ENCODE results near the gene KLRF1.

The KLRF1 gene

GRCh38 chr12:9829982-9830381, 2.7 kb downstream of the KLRF1 start:
- no peak for DNase-seq
- intact Hi-C loops (cut with DNase I; ENCODE audit: low total_unique reads): no loop called here
- no peak for TF ChIP-seq CTCF (IDR thresholded peaks at IDR 0.05)
- Histone ChIP-seq H3K9me3 (no peaks in the 10 kb centered on the region), H3K4me3 (no peak overlapping the region), H3K36me3 (no peaks in the 10 kb centered on the region), H3K4me1 (no peaks in the 10 kb centered on the region), H3K27me3 (no peaks in the 10 kb centered on the region), H3K27ac (no peak overlapping the region)

DNA sequence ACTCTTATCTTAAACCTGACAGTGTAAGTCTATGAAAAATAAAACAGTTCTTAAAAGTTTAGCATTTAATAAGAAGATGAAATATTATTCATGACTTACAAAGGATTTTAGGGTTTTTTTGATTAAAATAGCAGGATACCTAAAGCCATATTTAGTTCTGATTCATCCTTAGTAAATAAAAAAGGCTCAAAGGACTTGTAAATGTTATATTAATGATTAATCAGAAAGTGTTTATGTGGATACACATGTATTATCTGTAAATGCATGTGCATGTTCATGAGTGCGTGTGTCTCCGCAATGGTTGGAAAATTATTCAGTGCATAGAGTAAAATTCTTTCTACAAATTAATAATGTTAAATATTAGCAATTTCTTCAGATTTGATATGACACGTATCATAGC, 4.4 kb downstream of the KLRF1 start:
- Histone ChIP-seq H3K27me3 (no peaks in the 10 kb centered on the region), H3K9me3 (no peaks in the 10 kb centered on the region), H3K36me3 (no peaks in the 10 kb centered on the region), H3K4me1 (no peaks in the 10 kb centered on the region), H3K27ac (no peak overlapping the region), H3K4me3 (no peak overlapping the region)
- no peak for TF ChIP-seq CTCF (IDR thresholded peaks at IDR 0.05)
- no peak for DNase-seq
- intact Hi-C loops (cut with DNase I; ENCODE audit: low total_unique reads): no loop called here

DNA sequence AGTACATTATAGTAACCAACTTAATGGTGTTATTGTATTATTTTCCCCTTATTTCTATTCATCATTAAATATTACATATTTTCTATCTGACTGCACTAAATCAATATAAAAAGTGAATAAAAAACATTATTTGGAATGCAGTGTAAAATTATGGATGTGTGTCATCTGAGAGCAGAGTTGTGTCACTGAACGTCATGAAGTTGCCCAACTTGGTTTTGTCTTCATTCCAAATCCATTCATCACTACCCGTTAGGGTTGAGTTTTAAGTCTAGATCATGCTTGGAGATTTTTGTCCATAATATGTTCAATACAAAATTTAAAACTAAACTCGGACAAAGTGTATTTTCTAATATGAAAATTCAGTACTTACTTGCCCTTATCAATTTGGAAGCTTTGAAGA, 16.1 kb downstream of the KLRF1 start:
- no peak for DNase-seq
- no peak overlapping the region for H3K27ac ChIP-seq
- no peaks in the 10 kb centered on the region for H3K4me1 ChIP-seq
- no peak overlapping the region for H3K4me3 ChIP-seq
- H3K9me3 ChIP-seq: no peaks in the 10 kb centered on the region
- no peak for TF ChIP-seq CTCF (IDR thresholded peaks at IDR 0.05)
- H3K27me3 ChIP-seq: no peaks in the 10 kb centered on the region
- no peaks in the 10 kb centered on the region for H3K36me3 ChIP-seq
- intact Hi-C loops (cut with DNase I; ENCODE audit: low total_unique reads): no loop called here

DNA sequence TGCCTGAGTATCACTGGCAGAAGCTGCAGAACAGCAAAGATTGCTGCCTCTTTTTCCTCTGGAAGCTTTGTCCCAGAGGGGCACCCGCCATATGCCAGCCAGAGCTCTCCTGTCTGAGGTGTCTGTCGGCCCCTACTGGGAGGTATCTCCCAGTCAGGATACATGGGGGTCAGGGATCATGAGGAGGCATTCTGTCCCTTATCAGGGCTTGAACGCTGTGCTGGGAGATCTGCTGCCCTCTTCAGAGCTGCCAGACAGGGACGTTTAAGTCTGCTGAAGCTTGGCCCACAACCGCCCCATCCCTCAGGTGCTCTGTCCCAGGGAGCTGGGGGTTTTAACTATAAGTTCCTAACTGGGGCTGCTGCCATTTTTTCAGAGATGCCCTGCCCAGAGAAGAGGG, 21.6 kb downstream of the KLRF1 start:
- Histone ChIP-seq H3K27me3 (no peaks in the 10 kb centered on the region), H3K36me3 (peaks cover 0 to 3% (median 0%) of the 10 kb centered on the region in 3 donors), H3K4me3 (no peak overlapping the region), H3K4me1 (no peaks in the 10 kb centered on the region), H3K27ac (no peak overlapping the region), H3K9me3 (no peaks in the 10 kb centered on the region)
- TF ChIP-seq CTCF (IDR thresholded peaks at IDR 0.05): no peak
- intact Hi-C loops (cut with DNase I; ENCODE audit: low total_unique reads): no loop called here
- DNase-seq: no peak

DNA sequence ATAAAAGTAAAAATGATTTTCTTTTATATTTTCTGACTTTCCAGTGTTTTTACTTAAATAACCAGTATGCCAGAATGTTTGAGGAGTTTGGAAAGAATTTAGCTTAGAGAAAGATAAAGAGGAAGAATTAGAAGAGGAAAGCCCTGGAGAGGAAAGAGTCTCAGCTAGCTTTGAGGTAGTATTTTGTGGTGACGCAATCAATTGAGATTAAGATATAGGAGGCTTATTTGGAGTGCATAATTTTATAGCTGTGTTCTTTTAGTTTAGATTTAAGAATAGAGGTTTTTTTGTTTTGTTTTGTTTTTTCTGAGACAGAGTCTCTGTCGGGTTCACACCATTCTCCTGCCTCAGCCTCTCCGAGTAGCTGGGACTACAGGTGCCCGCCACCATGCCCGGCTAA, 23.8 kb downstream of the KLRF1 start:
- Histone ChIP-seq H3K4me1 (no peaks in the 10 kb centered on the region), H3K9me3 (no peaks in the 10 kb centered on the region), H3K4me3 (no peak overlapping the region), H3K27ac (no peak overlapping the region), H3K27me3 (no peaks in the 10 kb centered on the region), H3K36me3 (peaks cover 0 to 3% (median 0%) of the 10 kb centered on the region in 3 donors)
- TF ChIP-seq CTCF (IDR thresholded peaks at IDR 0.05): no peak
- no peak for DNase-seq
- intact Hi-C loops (cut with DNase I; ENCODE audit: low total_unique reads): no loop called here

DNA sequence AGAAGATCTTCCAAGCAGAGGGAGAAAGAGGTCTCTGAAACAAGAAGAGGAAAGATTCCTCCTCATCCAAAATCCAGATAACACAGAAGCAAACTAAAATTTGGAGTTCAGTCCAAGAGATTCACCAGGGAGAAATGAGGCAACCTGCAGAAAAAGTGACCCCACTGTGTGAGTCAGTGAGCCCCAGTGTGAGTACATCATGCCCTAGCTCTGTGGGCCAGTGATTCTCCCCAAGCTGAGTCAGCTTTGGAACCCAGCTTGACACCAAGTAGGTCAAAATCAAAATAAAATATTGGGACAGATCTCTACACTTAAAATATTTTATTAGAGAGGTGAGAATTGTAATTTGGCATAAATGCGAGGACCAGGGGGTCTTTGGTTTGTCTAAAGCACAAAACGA, 24.6 kb downstream of the KLRF1 start:
- H3K36me3 ChIP-seq: peaks cover 0 to 3% (median 0%) of the 10 kb centered on the region in 3 donors
- H3K27me3 ChIP-seq: no peaks in the 10 kb centered on the region
- no peak overlapping the region for H3K27ac ChIP-seq
- no peaks in the 10 kb centered on the region for H3K4me1 ChIP-seq
- TF ChIP-seq CTCF (IDR thresholded peaks at IDR 0.05): no peak
- no peak for DNase-seq
- no peaks in the 10 kb centered on the region for H3K9me3 ChIP-seq
- H3K4me3 ChIP-seq: no peak overlapping the region
- intact Hi-C loops (cut with DNase I; ENCODE audit: low total_unique reads): no loop called here
